DOHH2 (cell line): Measurements from ENCODE around the gene FOLH1.
"Not testable (repeated sequence)": the region's sequence is repeated elsewhere in the genome, so short reads cannot be mapped to it uniquely, and the experiment has no call there.

Experiments
- H3F3A ChIP-seq: fragments of 200-600 bp; sonication (generic), shearing (Covaris generic); 2 replicates; pipeline ENCODE4 v1.6.0; 2016; ENCODE audit warnings: antibody characterized with exemption, mild to moderate bottlenecking; ENCODE audit not compliant: control insufficient read depth, insufficient read depth
- H3K27ac ChIP-seq: fragments of 200-600 bp; sonication (generic); 2 replicates; pipeline ENCODE4 v1.5.1; 2014; ENCODE audit warnings: low read depth, mild to moderate bottlenecking, low read length, moderate library complexity
- H3K27me3 ChIP-seq: fragments of 200-600 bp; sonication (generic); 2 replicates; pipeline ENCODE4 v1.6.1; 2014; ENCODE audit warnings: mild to moderate bottlenecking, low read length, mixed read lengths; ENCODE audit not compliant: control insufficient read depth
- H3K36me3 ChIP-seq: fragments of 200-600 bp; sonication (generic); 2 replicates; pipeline ENCODE4 v1.6.1; 2014; ENCODE audit warnings: mild to moderate bottlenecking, low read length, moderate library complexity, mixed read lengths; ENCODE audit not compliant: control insufficient read depth
- H3K4me1 ChIP-seq: fragments of 200-600 bp; sonication (generic); 2 replicates; pipeline ENCODE4 v1.6.1; 2014; ENCODE audit warnings: mild to moderate bottlenecking, low read length, mixed read lengths; ENCODE audit not compliant: control insufficient read depth
- H3K4me2 ChIP-seq: fragments of 200-600 bp; sonication (generic); 2 replicates; pipeline ENCODE4 v1.6.0; 2014; ENCODE audit warnings: mild to moderate bottlenecking, low read length, moderate library complexity
- H3K4me3 ChIP-seq: fragments of 200-600 bp; sonication (generic); 2 replicates; pipeline ENCODE4 v1.5.1; 2014; ENCODE audit warnings: mild to moderate bottlenecking, low read length, mixed read lengths
- H3K79me2 ChIP-seq: fragments of 200-600 bp; sonication (generic); 2 replicates; pipeline ENCODE4 v1.6.1; 2014; ENCODE audit warnings: mild to moderate bottlenecking, low read length, mixed read lengths; ENCODE audit not compliant: control insufficient read depth
- H3K9me2 ChIP-seq: fragments of 200-600 bp; sonication (generic); replicated peaks from 2 replicates; pipeline ENCODE4 v1.6.1; 2014; ENCODE audit warnings: mild to moderate bottlenecking, low read length, mixed read lengths; ENCODE audit not compliant: control insufficient read depth
- H3K9me3 ChIP-seq: fragments of 200-600 bp; sonication (generic); 2 replicates; pipeline ENCODE4 v1.6.1; 2014; ENCODE audit warnings: antibody characterized with exemption, low read length, mixed read lengths; ENCODE audit not compliant: control insufficient read depth, insufficient read depth
- H4K20me1 ChIP-seq: fragments of 200-600 bp; sonication (generic); 2 replicates; pipeline ENCODE4 v1.6.0; 2014; ENCODE audit warnings: low read depth, mild to moderate bottlenecking, antibody characterized with exemption, low read length, moderate library complexity; ENCODE audit not compliant: control insufficient read depth, insufficient read depth
- EZH2phosphoT487 ChIP-seq: fragments of 200-600 bp; sonication (generic); IDR thresholded peaks from 2 replicates; pipeline ENCODE4 v1.6.1; 2017; ENCODE audit warnings: borderline replicate concordance, mild to moderate bottlenecking, antibody characterized with exemption, low read length, moderate library complexity, mixed read lengths
- TF ChIP-seq, protein P1 (sequence below): fragments of 200-600 bp; sonication (generic); IDR thresholded peaks from one replicate; pipeline ENCODE4 v1.5.1; 2014; ENCODE audit warnings: antibody characterized with exemption, mild to moderate bottlenecking, low read depth, low read length; ENCODE audit not compliant: poor library complexity, severe bottlenecking

FOLH1 gene

DNA sequence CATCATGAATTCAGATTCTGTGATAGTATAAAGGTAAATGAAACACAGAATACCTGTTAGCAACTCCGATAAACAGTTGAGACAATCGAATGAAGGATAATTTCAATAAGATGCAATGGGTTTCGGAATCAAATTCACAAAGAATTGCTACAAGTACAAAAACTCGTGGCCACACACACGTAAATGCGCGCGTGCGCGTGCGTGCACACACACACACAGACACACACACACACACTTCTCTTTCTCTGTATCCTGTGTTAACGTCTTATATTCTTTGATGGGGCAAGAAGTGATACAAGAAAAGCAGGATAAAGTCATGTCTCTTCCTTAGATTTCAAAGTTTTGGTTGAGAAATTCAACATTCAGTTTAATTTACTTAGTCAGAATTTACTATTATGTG is 57.2 kb downstream of the FOLH1 start:
- Histone ChIP-seq H3K79me2 (no peaks in the 10 kb centered on the region), H3K9me2 (no peaks in the 10 kb centered on the region), H3K4me3 (no peak overlapping the region), H4K20me1 (no peaks in the 10 kb centered on the region), H3K36me3 (no peaks in the 10 kb centered on the region), H3K9me3 (no peaks in the 10 kb centered on the region), H3K27ac (no peak overlapping the region), H3K27me3 (no peaks in the 10 kb centered on the region), H3K4me2 (no peak overlapping the region), H3F3A (no peaks in the 10 kb centered on the region), H3K4me1 (no peaks in the 10 kb centered on the region)
- TF ChIP-seq, protein P1, sequence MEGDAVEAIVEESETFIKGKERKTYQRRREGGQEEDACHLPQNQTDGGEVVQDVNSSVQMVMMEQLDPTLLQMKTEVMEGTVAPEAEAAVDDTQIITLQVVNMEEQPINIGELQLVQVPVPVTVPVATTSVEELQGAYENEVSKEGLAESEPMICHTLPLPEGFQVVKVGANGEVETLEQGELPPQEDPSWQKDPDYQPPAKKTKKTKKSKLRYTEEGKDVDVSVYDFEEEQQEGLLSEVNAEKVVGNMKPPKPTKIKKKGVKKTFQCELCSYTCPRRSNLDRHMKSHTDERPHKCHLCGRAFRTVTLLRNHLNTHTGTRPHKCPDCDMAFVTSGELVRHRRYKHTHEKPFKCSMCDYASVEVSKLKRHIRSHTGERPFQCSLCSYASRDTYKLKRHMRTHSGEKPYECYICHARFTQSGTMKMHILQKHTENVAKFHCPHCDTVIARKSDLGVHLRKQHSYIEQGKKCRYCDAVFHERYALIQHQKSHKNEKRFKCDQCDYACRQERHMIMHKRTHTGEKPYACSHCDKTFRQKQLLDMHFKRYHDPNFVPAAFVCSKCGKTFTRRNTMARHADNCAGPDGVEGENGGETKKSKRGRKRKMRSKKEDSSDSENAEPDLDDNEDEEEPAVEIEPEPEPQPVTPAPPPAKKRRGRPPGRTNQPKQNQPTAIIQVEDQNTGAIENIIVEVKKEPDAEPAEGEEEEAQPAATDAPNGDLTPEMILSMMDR: no peak
- no peak for TF ChIP-seq EZH2phosphoT487

DNA sequence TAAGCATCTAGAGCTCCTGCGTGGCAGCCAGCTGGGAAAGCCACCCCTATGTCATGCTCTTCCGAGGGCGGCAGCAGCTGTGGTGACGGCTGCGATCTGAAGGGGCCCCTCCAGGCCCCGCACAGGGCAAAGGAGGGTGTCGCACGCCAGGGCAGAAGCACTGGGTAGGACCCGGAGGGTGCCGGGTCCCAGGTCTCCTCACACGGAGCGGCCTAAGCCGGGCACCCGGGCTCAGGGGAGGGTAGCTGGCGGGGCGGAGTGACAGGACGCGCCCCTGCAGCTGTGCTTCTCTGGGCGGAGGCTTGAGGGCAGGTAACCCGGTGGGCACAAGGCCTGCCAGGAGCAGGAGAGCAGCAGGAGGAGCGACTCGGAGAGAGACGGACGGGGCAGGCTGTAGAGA is 106.0 kb downstream of the FOLH1 start:
- not testable (repeated sequence) for H3K9me3 ChIP-seq, H3K9me2 ChIP-seq

More for the DNA sequence above, 106.0 kb downstream of the FOLH1 start:
- H3K36me3 ChIP-seq, H4K20me1 ChIP-seq, H3K4me1 ChIP-seq, H3K27me3 ChIP-seq, H3F3A ChIP-seq, H3K27ac ChIP-seq, H3K4me2 ChIP-seq, H3K4me3 ChIP-seq, H3K79me2 ChIP-seq: not testable (repeated sequence)
